Activated CD8-positive, alpha-beta memory T cell treated with anti-CD3 and anti-CD28 coated beads for 36 hours (primary cell): ENCODE results near the gene DHPS. TPM values are rescaled to one million over a fixed set of nuclear protein-coding genes. Genes with fewer than 3 reads are reported as not detected.

Experiments used
- CTCF ChIA-PET: fragments of 350-600 bp; sonication (Branson Sonifier 250); formaldehyde crosslinking; loops from one replicate; lab custom pipeline; 2021; ENCODE audit warnings: antibody characterized with exemption; lab: Charles Lee
- POLR2A ChIA-PET: fragments of 350-600 bp; sonication (Branson Sonifier 250); formaldehyde crosslinking; loops from one replicate; lab custom pipeline; 2021; ENCODE audit warnings: antibody characterized with exemption; lab: Charles Lee
- total RNA-seq, 2 experiments: library from RNA; stranded (reverse); gene quantifications; one replicate each; pipeline ENCODE4 v1.2.3, GENCODE V29; 2021

DHPS gene
- total RNA-seq, 2 experiments from 2014 or later = 100 to 106 TPM

GRCh38 chr19:12639901-12640613 lies 41.6 kb downstream of the DHPS start:
- CTCF ChIA-PET = interaction anchor here (0.7 to 2.0 kb wide), 14 partner anchors 9 to 129 kb away, joined by 3 to 11 read pairs (median 5); partner anchors contain the start of genes MAN2B1, WDR83, ZNF490 and ZNF791
- POLR2A ChIA-PET = interaction anchor here (0.6 to 1.3 kb wide), 3 partner anchors 21 to 1252 kb away, joined by 5 to 13 read pairs (median 5); a partner anchor contains a TSS

GRCh38 chr19:12638611-12639182 lies 43.0 kb downstream of the DHPS start:
- ChIA-PET CTCF (interaction anchor here (0.6 to 2.0 kb wide), 2 partner anchors 28 to 265 kb away, joined by 3 to 9 read pairs; partner anchors contain the start of genes ZNF490 and ZNF791), POLR2A (interaction anchor here (0.6 to 1.3 kb wide), 2 partner anchors 24 to 30 kb away, joined by 3 to 5 read pairs; a partner anchor contains a TSS)

GRCh38 chr19:12636631-12637030 lies 45.0 kb downstream of the DHPS start:
- ChIA-PET POLR2A (no interaction called here), CTCF (no interaction called here)

GRCh38 chr19:12629215-12629614 lies 52.5 kb downstream of the DHPS start:
- ChIA-PET POLR2A (no interaction called here), CTCF (no interaction called here)

GRCh38 chr19:12628040-12629022 lies 53.3 kb downstream of the DHPS start:
- ChIA-PET POLR2A (no interaction called here), CTCF (interaction anchor here (1.7 kb wide), 1 partner anchor 11 kb away, joined by 4 read pairs; no protein-coding TSS in a partner anchor)

GRCh38 chr19:12626958-12627357 lies 54.7 kb downstream of the DHPS start:
- ChIA-PET POLR2A (interaction anchor here (0.6 kb wide), 1 partner anchor 38 kb away, joined by 5 read pairs; no protein-coding TSS in a partner anchor), CTCF (interaction anchor here (0.6 to 1.7 kb wide), 4 partner anchors 13 to 337 kb away, joined by 3 to 4 read pairs (median 3); no protein-coding TSS in a partner anchor)

Other genes starting within 250 kb of the DHPS start
- 1 to 10 TPM; 3.2 to 3.7 TPM for gene ZNF443, start 240.9 kb downstream of the DHPS start, total RNA-seq
- 1 to 10 TPM; 1.7 to 2.2 TPM for gene ZNF709, start 197.1 kb downstream of the DHPS start, total RNA-seq
- gene ZNF564, start 130.4 kb downstream of the DHPS start, total RNA-seq = 1 to 10 TPM; 6.3 to 6.9 TPM
- 1 to 10 TPM; 7.1 to 8.1 TPM for gene ZNF490, start 71.1 kb downstream of the DHPS start, total RNA-seq
- gene ZNF791, start 71.0 kb downstream of the DHPS start, total RNA-seq = 10 to 100 TPM; 21.0 to 27.3 TPM
- 10 to 100 TPM; 96.6 to 98.2 TPM for gene MAN2B1, start 15.1 kb downstream of the DHPS start, total RNA-seq
- gene WDR83, start 15.1 kb downstream of the DHPS start, total RNA-seq = 10 to 100 TPM; 22.4 to 23.7 TPM
- not detected for gene GNG14, start 6.1 kb upstream of the DHPS start, total RNA-seq
- 10 to 100 TPM; 10.2 to 10.5 TPM for gene FBXW9, start 14.8 kb upstream of the DHPS start, total RNA-seq
- gene TNPO2, start 42.1 kb upstream of the DHPS start, total RNA-seq = 100 to 1,000 TPM; 145 to 148 TPM
- gene TRIR, start 52.8 kb upstream of the DHPS start, total RNA-seq = 100 to 1,000 TPM; 225 to 233 TPM
- gene GET3, start 55.6 kb upstream of the DHPS start, total RNA-seq = 10 to 100 TPM; 90.8 to 91.0 TPM
- not detected for gene BEST2, start 69.9 kb upstream of the DHPS start, total RNA-seq
- 10 to 100 TPM; 12.9 to 13.1 TPM for gene HOOK2, start 93.7 kb upstream of the DHPS start, total RNA-seq
- 100 to 1,000 TPM; 262 TPM for gene JUNB, start 109.6 kb upstream of the DHPS start, total RNA-seq
- 100 to 1,000 TPM; 204 to 208 TPM for gene PRDX2, start 119.9 kb upstream of the DHPS start, total RNA-seq
- gene THSD8, start 120.2 kb upstream of the DHPS start, total RNA-seq = 10 to 100 TPM; 29.1 to 29.9 TPM
- 10 to 100 TPM; 58.3 to 60.7 TPM for gene RNASEH2A, start 124.7 kb upstream of the DHPS start, total RNA-seq
- gene RTBDN, start 152.7 kb upstream of the DHPS start, total RNA-seq = not detected
- under 1 TPM; 0.59 to 0.92 TPM for gene MAST1, start 156.6 kb upstream of the DHPS start, total RNA-seq
- gene DNASE2, start 199.6 kb upstream of the DHPS start, total RNA-seq = 10 to 100 TPM; 20.5 to 23.1 TPM
- under 1 TPM; 0.69 to 0.84 TPM for gene KLF1, start 205.3 kb upstream of the DHPS start, total RNA-seq
- gene GCDH, start 209.3 kb upstream of the DHPS start, total RNA-seq = 10 to 100 TPM; 55.2 to 57.2 TPM
- gene SYCE2, start 237.4 kb upstream of the DHPS start, total RNA-seq = 1 to 10 TPM; 1.1 to 1.5 TPM